Measurements from ENCODE around the gene SLC24A1.

The SLC24A1 gene

GRCh38 chr15:65690173-65690572, 68.4 kb downstream of the SLC24A1 start:
- peaks cover 57% of the 10 kb centered on the region for H3K36me3 Mint-ChIP-seq (ENCODE audit: low read depth)
- no peaks in the 10 kb centered on the region for H3K9me3 Mint-ChIP-seq
- no peak for DNase-seq (ENCODE audit: low spot score)
- H3K4me3 Mint-ChIP-seq: no peak overlapping the region
- no peaks in the 10 kb centered on the region for H3K27me3 Mint-ChIP-seq (ENCODE audit: low read depth)
- peaks cover 11% of the 10 kb centered on the region for H3K4me1 Mint-ChIP-seq (ENCODE audit: low read depth)
- H3K27ac Mint-ChIP-seq: no peak overlapping the region

- Mint-ChIP-seq H3K27ac (no peak overlapping the region), H3K36me3 (ENCODE audit: low read depth) (peaks cover 57% of the 10 kb centered on the region), H3K9me3 (no peaks in the 10 kb centered on the region), H3K4me1 (ENCODE audit: low read depth) (peaks cover 11% of the 10 kb centered on the region), H3K4me3 (no peak overlapping the region), H3K27me3 (ENCODE audit: low read depth) (no peaks in the 10 kb centered on the region)
- DNase-seq (ENCODE audit: low spot score): no peak
Measured at GRCh38 chr15:65690778-65691177, 69.0 kb downstream of the SLC24A1 start.

DNA sequence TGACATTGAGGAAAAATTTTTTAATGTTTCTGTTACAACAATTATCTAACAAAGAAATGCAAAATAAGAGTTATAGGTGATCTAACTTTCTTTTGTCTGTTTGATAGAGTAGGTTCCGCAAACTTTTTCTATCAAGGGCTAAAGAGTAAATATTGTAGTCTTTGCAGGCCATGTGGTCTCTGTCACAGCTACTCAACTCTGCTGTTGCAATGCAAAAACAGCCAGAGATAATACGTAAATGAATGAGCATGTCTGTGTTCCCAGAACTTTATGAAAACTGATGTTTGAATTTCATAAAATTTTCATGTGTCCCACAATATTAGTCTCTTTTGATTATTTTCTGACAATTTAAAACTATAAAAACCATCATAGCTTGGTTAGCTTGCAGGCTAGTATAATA, 73.3 kb downstream of the SLC24A1 start:
- Mint-ChIP-seq H3K9me3 (no peaks in the 10 kb centered on the region), H3K27ac (no peak overlapping the region), H3K27me3 (ENCODE audit: low read depth) (no peaks in the 10 kb centered on the region), H3K36me3 (ENCODE audit: low read depth) (peaks cover 32% of the 10 kb centered on the region), H3K4me3 (no peak overlapping the region), H3K4me1 (ENCODE audit: low read depth) (peaks cover 1% of the 10 kb centered on the region)
- no peak for DNase-seq (ENCODE audit: low spot score)
